LoVo (cell line): ENCODE measurements around the gene STIM1.
"Not testable (repeated sequence)": the region's sequence is repeated elsewhere in the genome, so short reads cannot be mapped to it uniquely, and the experiment has no call there.

Experiments
- DNase-seq: peaks from one replicate; pipeline ENCODE4 v3.0.0-alpha.2; 2016; ENCODE audit warnings: low spot score

Gene STIM1

GRCh38 chr11:4027746-4028145 lies 172.3 kb downstream of the STIM1 start:
- no peak for DNase-seq

- no peak for DNase-seq
Measured at GRCh38 chr11:4030197-4030596, 174.7 kb downstream of the STIM1 start.

GRCh38 chr11:4032097-4032496 lies 176.6 kb downstream of the STIM1 start:
- DNase-seq: no peak

GRCh38 chr11:4035985-4036384 lies 180.5 kb downstream of the STIM1 start:
- DNase-seq: no peak

- DNase-seq: no peak
Measured at GRCh38 chr11:4039011-4039410, 183.5 kb downstream of the STIM1 start.

GRCh38 chr11:4040461-4040860 lies 185.0 kb downstream of the STIM1 start:
- DNase-seq: no peak

GRCh38 chr11:4041731-4042391 lies 186.4 kb downstream of the STIM1 start:
- no peak for DNase-seq

GRCh38 chr11:4044976-4045646 lies 189.6 kb downstream of the STIM1 start:
- DNase-seq: no peak

- DNase-seq: no peak
Measured at GRCh38 chr11:4048340-4048739, 192.9 kb downstream of the STIM1 start.

- DNase-seq: no peak
Measured at GRCh38 chr11:4049006-4049405, 193.5 kb downstream of the STIM1 start.

GRCh38 chr11:4050138-4050537 lies 194.7 kb downstream of the STIM1 start:
- DNase-seq: no peak

GRCh38 chr11:4053200-4053599 lies 197.7 kb downstream of the STIM1 start:
- not testable (repeated sequence) for DNase-seq

- no peak for DNase-seq
Measured at GRCh38 chr11:4054643-4055042, 199.2 kb downstream of the STIM1 start.

- DNase-seq: no peak
Measured at GRCh38 chr11:4059424-4059823, 204.0 kb downstream of the STIM1 start.

GRCh38 chr11:4060182-4060923 lies 204.9 kb downstream of the STIM1 start:
- DNase-seq: no peak

GRCh38 chr11:4061700-4062099 lies 206.2 kb downstream of the STIM1 start:
- no peak for DNase-seq

- no peak for DNase-seq
Measured at GRCh38 chr11:4063348-4063747, 207.9 kb downstream of the STIM1 start.

GRCh38 chr11:4064278-4064955 lies 209.0 kb downstream of the STIM1 start:
- DNase-seq: no peak

- DNase-seq: no peak
Measured at GRCh38 chr11:4065086-4065485, 209.6 kb downstream of the STIM1 start.

GRCh38 chr11:4065601-4066377 lies 210.3 kb downstream of the STIM1 start:
- DNase-seq: no peak

- no peak for DNase-seq
Measured at GRCh38 chr11:4066910-4067309, 211.4 kb downstream of the STIM1 start.

- no peak for DNase-seq
Measured at GRCh38 chr11:4068962-4069361, 213.5 kb downstream of the STIM1 start.
